Measurements from ENCODE around the gene GRHL3.

Gene GRHL3

GRCh38 chr1:24379733-24380315, 60.7 kb downstream of the GRHL3 start:
- no peak overlapping the region for H3K4me3 ChIP-seq (ENCODE audit: low read depth, low read length)
- peak; percentile 60 for DNase-seq (ENCODE audit: low read depth)

GRCh38 chr1:24380508-24380907, 61.4 kb downstream of the GRHL3 start:
- DNase-seq (ENCODE audit: low read depth) = no peak
- no peak for TF ChIP-seq CTCF (conservative IDR thresholded peaks at IDR 0.05; ENCODE audit: low read depth, low read length)
- H3K4me3 ChIP-seq (ENCODE audit: low read depth, low read length) = no peak overlapping the region

More at GRCh38 chr1:24379733-24380315, 60.7 kb downstream of the GRHL3 start:
- no peak for TF ChIP-seq CTCF (conservative IDR thresholded peaks at IDR 0.05; ENCODE audit: low read depth, low read length)

GRCh38 chr1:24381256-24381655, 62.1 kb downstream of the GRHL3 start:
- no peak overlapping the region for H3K4me3 ChIP-seq (ENCODE audit: low read depth, low read length)
- TF ChIP-seq CTCF (conservative IDR thresholded peaks at IDR 0.05; ENCODE audit: low read depth, low read length) = no peak
- no peak for DNase-seq (ENCODE audit: low read depth)

- no peak for DNase-seq (ENCODE audit: low read depth)
- TF ChIP-seq CTCF (conservative IDR thresholded peaks at IDR 0.05; ENCODE audit: low read depth, low read length) = no peak
- H3K4me3 ChIP-seq (ENCODE audit: low read depth, low read length) = no peak overlapping the region
Measured at GRCh38 chr1:24382165-24382577, 63.0 kb downstream of the GRHL3 start.

- no peak overlapping the region for H3K4me3 ChIP-seq (ENCODE audit: low read depth, low read length)
- TF ChIP-seq CTCF (conservative IDR thresholded peaks at IDR 0.05; ENCODE audit: low read depth, low read length) = no peak
- no peak for DNase-seq (ENCODE audit: low read depth)
Measured at GRCh38 chr1:24383381-24383940, 64.3 kb downstream of the GRHL3 start.

- peak; percentile 82 for DNase-seq (ENCODE audit: low read depth)
- no peak overlapping the region for H3K4me3 ChIP-seq (ENCODE audit: low read depth, low read length)
- no peak for TF ChIP-seq CTCF (conservative IDR thresholded peaks at IDR 0.05; ENCODE audit: low read depth, low read length)
Measured at GRCh38 chr1:24384251-24385090, 65.3 kb downstream of the GRHL3 start.
